Heart right ventricle (tissue), 16 donors: ENCODE measurements around the gene PRKAB2. TPM values are rescaled to one million over a fixed set of nuclear protein-coding genes. Genes with fewer than 3 reads are reported as not detected.
"Not testable (repeated sequence)": the region's sequence is repeated elsewhere in the genome, so short reads cannot be mapped to it uniquely, and the experiment has no call there.

Experiments
- ATAC-seq, 8 donors: fragments of 200-7000 bp; cut with Tn5 transposase; one replicate each; pipeline ENCODE4 v1.9.1; 2020; ENCODE audit warnings: mild to moderate bottlenecking in 8 of 8, moderate library complexity in 8 of 8, moderate number of reproducible peaks in 1 of 8
- DNase-seq, 2 donors: peaks; one replicate each; pipeline ENCODE4 v3.0.0-alpha.2; 2020
- H3K27ac ChIP-seq, 10 donors: fragments of 200-600 bp; sonication (generic) in 2 of 10; one replicate each; pipeline versions ENCODE4 v1.5.0 to v1.8.0; 2020 to 2022; ENCODE audit warnings: mild to moderate bottlenecking in 3 of 10
- H3K27me3 ChIP-seq, 7 donors: fragments of 200-600 bp; one replicate each; pipeline ENCODE4 v1.8.0; 2021 to 2022; ENCODE audit warnings: mild to moderate bottlenecking in 2 of 7
- H3K36me3 ChIP-seq, 9 donors: fragments of 200-600 bp; sonication (generic) in 1 of 9; one replicate each; pipeline versions ENCODE4 v1.5.0 to v1.8.0; 2020 to 2022; ENCODE audit warnings: mild to moderate bottlenecking in 2 of 9
- H3K4me1 ChIP-seq, 9 donors: fragments of 200-600 bp; sonication (generic) in 1 of 9; one replicate each; pipeline versions ENCODE4 v1.5.0 to v1.8.0; 2020 to 2022; ENCODE audit warnings: mild to moderate bottlenecking in 4 of 9
- H3K4me3 ChIP-seq, 10 donors: fragments of 200-600 bp; sonication (generic) in 2 of 10; one replicate each; pipeline versions ENCODE4 v1.5.0 to v1.8.0; 2020 to 2022; ENCODE audit warnings: mild to moderate bottlenecking in 7 of 10, moderate library complexity in 2 of 10
- H3K9me3 ChIP-seq, 11 donors: fragments of 200-600 bp in 10 of 11; sonication (generic) in 2 of 11; one replicate each; pipeline versions ENCODE4 v1.5.0 to v1.8.0; 2013 to 2022; ENCODE audit warnings: mild to moderate bottlenecking in 2 of 11, control low read depth in 1 of 11, moderate library complexity in 1 of 11
- WGBS, 2 donors: extraction: QIAGEN DNeasy Blood & Tissue Kit; methylation state at CpG; one replicate each; pipeline ENCODE4 v1.1.7; 2013; ENCODE audit warnings: inconsistent platforms in 1 of 2; 5-methylcytosine and 5-hydroxymethylcytosine counted together
- intact Hi-C, 10 donors: fragments of 100-400 bp; cut with DNase I; formaldehyde crosslinking; loops; one replicate each; pipeline versions ENCODE4 v1.11.1 to v1.14.2; 2022
- polyA plus RNA-seq, 2 donors: library from polyadenylated mRNA; stranded (reverse); fragments of 200-250 nt; gene quantifications; one replicate each; pipeline ENCODE4 v1.2.3, GENCODE V29; 2013
- total RNA-seq, 10 donors: library from RNA; stranded (reverse); fragmentation: NEBNext Ultra II Directional in 3 of 10; extraction: Animal tissue kit (Norgen Biotek cat#: 25700) in 3 of 10; gene quantifications; one replicate each; pipeline versions ENCODE4 v1.2.1 to v1.2.4, GENCODE V29; 2021 to 2023
- TF ChIP-seq, protein P1 (sequence below), 9 donors: fragments of 200-600 bp; sonication (generic) in 2 of 9; IDR thresholded peaks; one replicate each; pipeline versions ENCODE4 v1.5.0 to v1.8.0; 2021 to 2022; ENCODE audit warnings: antibody characterized with exemption in 9 of 9, mild to moderate bottlenecking in 5 of 9, moderate library complexity in 1 of 9
- donor health status: Arrhythmogenic right ventricular cardiomyopathy.
- donor health status: ischemic (EF 13 %, LVEDD 7.1; RV severe dilation, severe dysfunction).
- donor health status: healthy with polysubstance abuse.
- donor health status: DM: no; HTN: yes; CAD: no.
- donor health status: DM: no; HTN: no; CAD: no.
- donor health status: ischemic (EF 25% LVEDD 6.9; RV normal size, moderate dysfunction).
- donor health status: ischemic (EF 25% LVEDD 5.7; RV mildly dilated, moderate dysfunction).
- donor health status: healthy.
- donor health status: DM: yes; HTN: yes; CAD: no.
- donor health status: Ischemic cardiomyopathy.
- donor health status: ischemic (EF 35%, LVEDD 5.7; RV mildly dilated, moderate dysfunction).
- donor health status: nonischemic (EF 11% LVEDD 7.7; RV severe dilation, severe dysfunction).
- donor health status: DM: yes; HTN: yes; CAD: no.
- donor health status: PGD.
- donor health status: ischemic (EF 29% LVEDD 5.4; RV normal size, mild dysfunction).
- donor health status: nonischemic (EF 23%, LVEDD 6.1; RV moderate dilation, normal function).

PRKAB2 gene
- total and polyA plus RNA-seq, 12 donors: 9.1 to 40.2 (median 32.5) TPM

DNA sequence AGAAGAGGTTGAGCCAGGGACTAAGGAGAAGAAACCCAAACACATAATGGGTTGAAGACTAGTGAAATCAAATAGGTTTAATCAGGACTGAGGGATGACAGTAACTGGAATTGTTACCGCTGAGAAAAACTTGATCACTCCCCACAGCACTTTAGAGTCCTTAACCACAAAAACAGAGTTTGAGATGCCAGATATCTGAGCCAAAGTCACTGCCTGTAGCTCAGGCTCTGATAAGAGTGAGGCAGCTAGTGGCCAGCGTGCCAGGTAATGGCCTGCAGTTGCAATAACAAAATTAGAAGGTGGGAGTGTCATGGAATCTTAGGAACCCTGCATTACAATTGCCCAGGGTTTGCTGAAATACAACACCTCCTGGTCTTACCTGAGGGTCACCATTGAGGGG lies 48.0 kb downstream of the PRKAB2 start:
- Histone ChIP-seq H3K9me3 (no peaks in the 10 kb centered on the region), H3K27me3 (peaks cover 0 to 2% (median 0%) of the 10 kb centered on the region in 7 donors), H3K4me3 (no peak overlapping the region), H3K27ac (no peak overlapping the region), H3K36me3 (no peaks in the 10 kb centered on the region), H3K4me1 (no peaks in the 10 kb centered on the region)
- DNase-seq (no peak), ATAC-seq (no peak)
- intact Hi-C loops: no loop called here
- 41 to 53% methylated on average over 2 of the region's 2 CpGs for WGBS, 2 donors
- TF ChIP-seq, protein P1, sequence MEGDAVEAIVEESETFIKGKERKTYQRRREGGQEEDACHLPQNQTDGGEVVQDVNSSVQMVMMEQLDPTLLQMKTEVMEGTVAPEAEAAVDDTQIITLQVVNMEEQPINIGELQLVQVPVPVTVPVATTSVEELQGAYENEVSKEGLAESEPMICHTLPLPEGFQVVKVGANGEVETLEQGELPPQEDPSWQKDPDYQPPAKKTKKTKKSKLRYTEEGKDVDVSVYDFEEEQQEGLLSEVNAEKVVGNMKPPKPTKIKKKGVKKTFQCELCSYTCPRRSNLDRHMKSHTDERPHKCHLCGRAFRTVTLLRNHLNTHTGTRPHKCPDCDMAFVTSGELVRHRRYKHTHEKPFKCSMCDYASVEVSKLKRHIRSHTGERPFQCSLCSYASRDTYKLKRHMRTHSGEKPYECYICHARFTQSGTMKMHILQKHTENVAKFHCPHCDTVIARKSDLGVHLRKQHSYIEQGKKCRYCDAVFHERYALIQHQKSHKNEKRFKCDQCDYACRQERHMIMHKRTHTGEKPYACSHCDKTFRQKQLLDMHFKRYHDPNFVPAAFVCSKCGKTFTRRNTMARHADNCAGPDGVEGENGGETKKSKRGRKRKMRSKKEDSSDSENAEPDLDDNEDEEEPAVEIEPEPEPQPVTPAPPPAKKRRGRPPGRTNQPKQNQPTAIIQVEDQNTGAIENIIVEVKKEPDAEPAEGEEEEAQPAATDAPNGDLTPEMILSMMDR (IDR thresholded peaks at IDR 0.05): no peak

GRCh38 chr1:147117109-147117508 lies 55.2 kb downstream of the PRKAB2 start:
- Histone ChIP-seq H3K36me3 (no peaks in the 10 kb centered on the region), H3K4me3 (no peak overlapping the region), H3K9me3 (no peaks in the 10 kb centered on the region), H3K27me3 (peaks cover 0 to 5% (median 0%) of the 10 kb centered on the region in 7 donors), H3K4me1 (no peaks in the 10 kb centered on the region), H3K27ac (no peak overlapping the region)
- intact Hi-C loops: no loop called here
- TF ChIP-seq, protein P1 (IDR thresholded peaks at IDR 0.05): no peak
- DNase-seq (no peak), ATAC-seq (no peak)
- 72 to 79% methylated on average over 1 of the region's 1 CpG for WGBS, 2 donors

DNA sequence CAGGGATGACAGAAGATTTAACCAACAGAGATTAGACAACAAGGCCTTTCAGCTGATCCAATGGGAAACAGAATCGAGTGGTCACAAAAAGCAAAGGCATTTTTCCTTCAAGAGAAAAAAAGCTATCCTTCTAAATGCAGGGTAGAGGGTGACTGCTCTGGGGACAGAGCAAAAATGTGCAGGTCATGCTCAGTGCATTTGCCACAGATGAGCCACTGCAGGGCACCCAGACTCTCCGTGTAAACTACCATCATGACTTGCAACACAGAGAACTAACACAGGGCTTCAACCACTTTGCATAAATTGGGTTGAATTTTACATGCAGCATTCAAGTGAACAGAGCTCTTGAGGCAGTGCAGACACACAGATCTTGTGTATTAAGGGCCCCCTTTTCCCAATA lies 56.8 kb downstream of the PRKAB2 start:
- H3K36me3 ChIP-seq: no peaks in the 10 kb centered on the region
- H3K27me3 ChIP-seq: peaks cover 0 to 5% (median 0%) of the 10 kb centered on the region in 7 donors
- no peak overlapping the region for H3K4me3 ChIP-seq
- no peak overlapping the region for H3K27ac ChIP-seq
- no peaks in the 10 kb centered on the region for H3K4me1 ChIP-seq
- H3K9me3 ChIP-seq: no peaks in the 10 kb centered on the region
- ATAC-seq (no peak), DNase-seq (no peak)
- intact Hi-C loops: no loop called here
- TF ChIP-seq, protein P1 (IDR thresholded peaks at IDR 0.05): no peak
- WGBS, 2 donors: 69 to 75% methylated on average over 2 of the region's 2 CpGs

DNA sequence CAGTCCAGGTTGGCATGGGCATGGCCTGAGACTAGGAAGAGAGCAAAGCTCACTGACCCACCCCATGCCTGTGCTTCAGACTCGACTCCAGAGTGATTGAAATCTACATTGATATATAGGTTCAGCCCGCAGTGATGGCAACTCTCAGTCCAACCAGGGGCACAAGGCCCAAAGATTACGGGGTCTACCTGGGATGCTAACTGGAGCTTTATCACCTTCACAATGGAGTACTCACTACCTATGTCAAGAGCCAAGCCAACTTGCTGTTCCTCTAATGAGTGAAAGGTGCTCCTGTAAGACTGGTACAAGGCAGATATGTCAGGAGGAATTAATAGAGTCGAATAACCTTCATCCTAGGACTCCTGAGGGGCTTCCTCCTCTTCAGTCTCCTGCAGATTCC lies 57.2 kb downstream of the PRKAB2 start:
- H3K36me3 ChIP-seq, DNase-seq, H3K4me3 ChIP-seq, H3K27me3 ChIP-seq, H3K27ac ChIP-seq, intact Hi-C loops, H3K9me3 ChIP-seq, ATAC-seq, H3K4me1 ChIP-seq: not testable (repeated sequence)
- WGBS, 2 donors: 73 to 83% methylated on average over 4 of the region's 4 CpGs

- H3K4me3 ChIP-seq, ATAC-seq, DNase-seq, H3K9me3 ChIP-seq, H3K4me1 ChIP-seq, H3K36me3 ChIP-seq, intact Hi-C loops, H3K27ac ChIP-seq, H3K27me3 ChIP-seq: not testable (repeated sequence)
- WGBS, 2 donors: 63 to 88% methylated on average over 1 of the region's 1 CpG
Observed at GRCh38 chr1:147114353-147114752, 57.9 kb downstream of the PRKAB2 start.
